K562 (cell line): Measurements from ENCODE around the gene LINGO4.

ENCODE experiments used
- CTCF ChIP-seq, 3 experiments: IDR thresholded peaks in 2 of 3; conservative IDR thresholded peaks in 1 of 3; 2 replicates each; pipeline ENCODE4 v1.5.1; 2011 to 2012; ENCODE audit warnings: low read length in 3 of 3, mild to moderate bottlenecking in 3 of 3, control low read depth in 2 of 3, improper control_type of control experiment in 1 of 3, inconsistent platforms in 1 of 3, low read depth in 1 of 3, mixed read lengths in 1 of 3, moderate library complexity in 1 of 3; ENCODE audit not compliant: insufficient read depth in 2 of 3
- GATAD2A ChIP-seq: fragments of 450-650 bp; IDR thresholded peaks from 2 replicates; pipeline ENCODE4 v1.6.1; 2017

- TF ChIP-seq CTCF (IDR thresholded peaks at IDR 0.05 in 2 of 3, conservative IDR thresholded peaks at IDR 0.05 in 1 of 3; ENCODE audit: insufficient read depth in 2 of 3, low read depth in 1 of 3, low read length in 3 of 3) (no peak), GATAD2A (no peak)
Measured at GRCh38 chr1:151839082-151839412, 33.8 kb upstream of the LINGO4 start.
